PFSK-1 (cell line): Measurements from ENCODE around the gene ZKSCAN8.
A peak's percentile ranks its signal among the peaks of the same experiment; 100 is the strongest.

ENCODE experiments used
- FOXP2 ChIP-seq: optimal IDR thresholded peaks from 2 replicates; pipeline ENCODE3; 2011; ENCODE audit warnings: borderline replicate concordance, control low read depth, inconsistent platforms; ENCODE audit not compliant: insufficient read depth; ENCODE audit errors: extremely low read length, extremely low read depth
- POLR2AphosphoS5 ChIP-seq: IDR thresholded peaks from 2 replicates; pipeline ENCODE4 v1.6.1; 2012; ENCODE audit warnings: low read depth, mild to moderate bottlenecking, control low read depth, low read length, moderate library complexity
- SIN3A ChIP-seq: IDR thresholded peaks from 2 replicates; pipeline ENCODE4 v1.6.1; 2012; ENCODE audit warnings: mild to moderate bottlenecking, low read length, moderate library complexity, borderline replicate concordance; ENCODE audit not compliant: insufficient read depth
- TAF1 ChIP-seq: IDR thresholded peaks from 2 replicates; pipeline ENCODE4 v1.6.1; 2012; ENCODE audit warnings: low read length, control low read depth, borderline replicate concordance; ENCODE audit not compliant: insufficient read depth
- TF ChIP-seq, protein P1 (sequence below), 2 experiments: IDR thresholded peaks; 2 replicates each; pipeline versions ENCODE4 v1.6.1 to v1.8.0; 2011 to 2012; ENCODE audit warnings: low read depth in 2 of 2, low read length in 2 of 2, control low read depth in 1 of 2, inconsistent platforms in 1 of 2, mild to moderate bottlenecking in 1 of 2, moderate library complexity in 1 of 2; ENCODE audit not compliant: insufficient read depth in 1 of 2

ZKSCAN8 gene

DNA sequence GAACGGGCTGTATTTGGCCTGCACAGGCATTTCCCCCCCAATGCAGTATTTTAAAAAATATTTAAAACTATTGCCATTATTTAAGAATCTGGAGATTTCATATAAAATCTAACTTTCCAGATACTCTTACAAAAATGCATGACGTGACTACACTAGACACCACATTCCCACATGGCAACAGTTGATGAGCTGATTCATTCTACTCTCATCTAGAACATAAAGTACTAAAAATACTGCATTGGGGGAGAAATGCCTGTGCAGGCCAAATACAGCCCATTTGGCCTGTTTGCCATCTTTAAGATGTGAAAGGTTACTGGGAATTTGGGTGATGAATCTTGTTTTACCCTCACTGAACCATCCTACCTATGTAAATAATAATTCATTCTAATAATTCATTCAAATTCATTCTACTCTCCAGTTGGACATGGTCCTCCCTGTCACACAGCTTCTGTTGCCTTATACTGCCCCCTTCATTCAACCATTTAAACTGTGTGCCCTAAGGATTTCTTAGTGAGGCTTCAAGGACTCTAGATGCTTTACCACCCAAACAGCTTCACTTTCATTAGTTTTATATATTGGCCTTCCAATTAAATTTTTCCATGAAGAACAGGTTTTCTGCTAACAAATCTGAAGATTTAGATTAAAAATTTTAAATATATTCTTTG, 24.2 kb upstream of the ZKSCAN8 start:
- TF ChIP-seq POLR2AphosphoS5 (no peak), FOXP2 (no peak), TAF1 (no peak), SIN3A (no peak)
- TF ChIP-seq, protein P1, sequence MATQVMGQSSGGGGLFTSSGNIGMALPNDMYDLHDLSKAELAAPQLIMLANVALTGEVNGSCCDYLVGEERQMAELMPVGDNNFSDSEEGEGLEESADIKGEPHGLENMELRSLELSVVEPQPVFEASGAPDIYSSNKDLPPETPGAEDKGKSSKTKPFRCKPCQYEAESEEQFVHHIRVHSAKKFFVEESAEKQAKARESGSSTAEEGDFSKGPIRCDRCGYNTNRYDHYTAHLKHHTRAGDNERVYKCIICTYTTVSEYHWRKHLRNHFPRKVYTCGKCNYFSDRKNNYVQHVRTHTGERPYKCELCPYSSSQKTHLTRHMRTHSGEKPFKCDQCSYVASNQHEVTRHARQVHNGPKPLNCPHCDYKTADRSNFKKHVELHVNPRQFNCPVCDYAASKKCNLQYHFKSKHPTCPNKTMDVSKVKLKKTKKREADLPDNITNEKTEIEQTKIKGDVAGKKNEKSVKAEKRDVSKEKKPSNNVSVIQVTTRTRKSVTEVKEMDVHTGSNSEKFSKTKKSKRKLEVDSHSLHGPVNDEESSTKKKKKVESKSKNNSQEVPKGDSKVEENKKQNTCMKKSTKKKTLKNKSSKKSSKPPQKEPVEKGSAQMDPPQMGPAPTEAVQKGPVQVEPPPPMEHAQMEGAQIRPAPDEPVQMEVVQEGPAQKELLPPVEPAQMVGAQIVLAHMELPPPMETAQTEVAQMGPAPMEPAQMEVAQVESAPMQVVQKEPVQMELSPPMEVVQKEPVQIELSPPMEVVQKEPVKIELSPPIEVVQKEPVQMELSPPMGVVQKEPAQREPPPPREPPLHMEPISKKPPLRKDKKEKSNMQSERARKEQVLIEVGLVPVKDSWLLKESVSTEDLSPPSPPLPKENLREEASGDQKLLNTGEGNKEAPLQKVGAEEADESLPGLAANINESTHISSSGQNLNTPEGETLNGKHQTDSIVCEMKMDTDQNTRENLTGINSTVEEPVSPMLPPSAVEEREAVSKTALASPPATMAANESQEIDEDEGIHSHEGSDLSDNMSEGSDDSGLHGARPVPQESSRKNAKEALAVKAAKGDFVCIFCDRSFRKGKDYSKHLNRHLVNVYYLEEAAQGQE (IDR thresholded peaks at IDR 0.05; ENCODE audit: insufficient read depth in 1 of 2, low read depth in 2 of 2, low read length in 2 of 2): no peak

DNA sequence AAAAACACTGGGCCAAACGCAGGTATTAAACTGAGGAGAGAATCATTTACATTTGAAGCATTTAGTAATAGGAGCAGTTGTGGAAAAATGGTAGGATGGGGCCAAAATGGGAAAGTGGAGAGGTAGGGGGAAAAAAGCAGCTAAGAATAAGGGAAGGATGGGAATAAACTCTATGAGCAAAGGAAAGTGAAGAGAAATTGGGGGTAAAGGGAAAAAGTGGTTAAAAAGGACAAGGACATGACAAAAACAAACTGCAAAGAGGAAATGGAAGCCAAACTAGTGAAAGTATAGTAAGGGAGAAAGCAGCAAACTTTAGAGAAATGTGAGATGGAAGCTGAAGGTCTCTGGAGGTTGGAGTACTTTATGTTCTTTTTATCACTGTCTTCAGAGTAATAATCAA, 23.5 kb upstream of the ZKSCAN8 start:
- TF ChIP-seq POLR2AphosphoS5: no peak
- TF ChIP-seq SIN3A: no peak
- no peak for TF ChIP-seq TAF1
- TF ChIP-seq FOXP2: no peak
- TF ChIP-seq, protein P1 (IDR thresholded peaks at IDR 0.05; ENCODE audit: insufficient read depth in 1 of 2, low read depth in 2 of 2, low read length in 2 of 2): no peak

DNA sequence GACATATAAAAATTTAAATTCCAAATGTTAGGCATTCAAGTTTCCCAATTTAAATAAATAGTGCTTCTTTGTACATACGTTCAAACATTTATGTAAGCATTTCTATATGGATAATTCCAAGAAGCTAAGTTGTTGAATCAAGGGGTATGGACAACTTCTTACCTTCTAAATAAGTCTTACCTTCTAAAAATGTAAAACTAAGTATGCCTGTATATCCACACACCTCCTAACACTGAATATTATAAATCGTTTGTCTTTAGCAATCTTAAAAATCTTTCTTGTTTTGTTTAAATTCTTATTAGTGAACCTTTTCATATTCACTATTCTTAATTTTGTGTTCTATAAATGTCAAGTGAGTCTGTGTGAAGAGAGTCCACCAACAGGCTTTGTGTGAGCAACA, 19.8 kb upstream of the ZKSCAN8 start:
- TF ChIP-seq FOXP2: no peak

DNA sequence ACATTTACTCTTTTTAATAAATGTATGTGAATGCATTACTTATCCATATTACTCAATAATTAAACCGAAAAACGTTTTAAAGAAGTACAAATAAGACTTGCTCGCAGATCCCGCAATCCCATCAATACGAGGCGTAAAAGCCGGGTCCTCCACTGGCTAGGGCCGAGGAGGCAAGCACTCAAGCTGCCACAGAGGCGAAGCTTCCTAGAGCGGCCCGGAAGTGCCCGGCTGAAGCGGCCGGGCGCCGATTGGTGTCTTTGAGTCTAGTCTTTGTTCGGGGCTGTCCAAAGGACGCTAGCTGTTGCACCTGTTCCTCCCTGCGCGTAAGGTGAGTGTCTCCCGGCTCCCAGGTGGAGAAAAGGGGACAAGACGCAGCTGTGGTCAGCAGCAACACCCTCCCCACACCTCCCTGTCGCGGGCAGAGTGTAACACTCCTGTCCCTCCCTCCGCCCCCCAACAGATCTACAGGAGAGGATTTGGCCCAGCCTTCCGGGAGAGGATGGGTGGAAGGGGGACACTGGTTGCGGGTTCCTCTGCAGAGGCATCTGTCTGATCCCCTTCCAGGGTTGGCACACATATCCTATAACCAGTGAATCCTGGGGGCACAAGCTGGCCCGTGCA, 17.2 kb upstream of the ZKSCAN8 start, which contains the start of gene ZSCAN16:
Gene ZSCAN16, plus strand, starts transcription at position 260 of the 621 bp plus-strand sequence. CDS start 835 bp downstream, outside the sequence.
- peak; percentile 82; the same call in 1 of the 2 replicates for TF ChIP-seq SIN3A
- TF ChIP-seq, protein P1 (IDR thresholded peaks at IDR 0.05; ENCODE audit: insufficient read depth in 1 of 2, low read depth in 2 of 2, low read length in 2 of 2): peak in 1 of 2 experiments; percentile 48; a peak in 1 of 4 replicates
- TF ChIP-seq TAF1: peak; percentile 92
- peak; percentile 92 for TF ChIP-seq POLR2AphosphoS5
- no peak for TF ChIP-seq FOXP2

- TF ChIP-seq SIN3A (no peak), POLR2AphosphoS5 (no peak), TAF1 (no peak), FOXP2 (no peak)
- TF ChIP-seq, protein P1 (IDR thresholded peaks at IDR 0.05; ENCODE audit: insufficient read depth in 1 of 2, low read depth in 2 of 2, low read length in 2 of 2): no peak
Observed at GRCh38 chr6:28124971-28125353, 16.7 kb upstream of the ZKSCAN8 start.
